ENCODE results near the gene CARD9.

DNA sequence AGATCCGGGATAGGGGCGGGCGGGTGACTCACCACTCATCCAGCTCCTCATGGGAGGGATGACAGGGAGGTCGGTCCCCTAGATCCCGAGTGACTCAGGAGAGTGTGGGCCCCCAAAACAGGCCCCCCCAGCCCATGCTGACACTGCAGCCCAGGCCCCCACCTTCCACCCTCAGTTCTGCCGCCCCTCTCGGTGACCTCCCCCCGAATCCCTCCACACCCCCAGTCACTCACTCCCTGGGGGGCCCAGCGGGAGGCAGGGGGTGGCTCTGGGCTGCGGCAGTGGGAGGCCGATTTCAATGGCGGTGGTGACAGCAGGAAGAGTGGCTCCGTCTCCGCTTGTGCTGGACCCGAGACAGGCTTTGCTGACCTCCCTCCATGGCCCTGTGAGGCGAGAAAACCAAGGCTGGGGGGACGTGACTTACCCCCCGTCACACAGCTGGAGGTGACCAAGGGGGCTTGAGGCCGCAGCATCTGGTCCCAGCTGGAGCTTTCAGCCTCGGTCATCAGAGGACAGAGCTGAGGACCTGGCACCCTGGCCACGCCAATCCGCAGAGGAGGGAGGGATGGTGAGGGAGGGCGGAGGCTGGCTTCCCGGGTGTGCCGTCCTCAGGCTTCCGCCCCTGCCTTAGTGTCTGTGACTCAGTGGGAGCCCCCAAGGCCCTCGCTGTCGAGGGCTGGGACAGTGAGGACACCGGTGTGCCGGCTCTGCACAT, 37.2 kb downstream of the CARD9 start:
- TF ChIP-seq, protein P1, sequence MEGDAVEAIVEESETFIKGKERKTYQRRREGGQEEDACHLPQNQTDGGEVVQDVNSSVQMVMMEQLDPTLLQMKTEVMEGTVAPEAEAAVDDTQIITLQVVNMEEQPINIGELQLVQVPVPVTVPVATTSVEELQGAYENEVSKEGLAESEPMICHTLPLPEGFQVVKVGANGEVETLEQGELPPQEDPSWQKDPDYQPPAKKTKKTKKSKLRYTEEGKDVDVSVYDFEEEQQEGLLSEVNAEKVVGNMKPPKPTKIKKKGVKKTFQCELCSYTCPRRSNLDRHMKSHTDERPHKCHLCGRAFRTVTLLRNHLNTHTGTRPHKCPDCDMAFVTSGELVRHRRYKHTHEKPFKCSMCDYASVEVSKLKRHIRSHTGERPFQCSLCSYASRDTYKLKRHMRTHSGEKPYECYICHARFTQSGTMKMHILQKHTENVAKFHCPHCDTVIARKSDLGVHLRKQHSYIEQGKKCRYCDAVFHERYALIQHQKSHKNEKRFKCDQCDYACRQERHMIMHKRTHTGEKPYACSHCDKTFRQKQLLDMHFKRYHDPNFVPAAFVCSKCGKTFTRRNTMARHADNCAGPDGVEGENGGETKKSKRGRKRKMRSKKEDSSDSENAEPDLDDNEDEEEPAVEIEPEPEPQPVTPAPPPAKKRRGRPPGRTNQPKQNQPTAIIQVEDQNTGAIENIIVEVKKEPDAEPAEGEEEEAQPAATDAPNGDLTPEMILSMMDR (conservative IDR thresholded peaks at IDR 0.05): no peak
- TF ChIP-seq ZFX (IDR thresholded peaks at IDR 0.05): no peak
